IPS DF 6.9 (cell line): Measurements from ENCODE around the gene ENGASE.
"Not testable (repeated sequence)": the region's sequence is repeated elsewhere in the genome, so short reads cannot be mapped to it uniquely, and the experiment has no call there.

Source experiments
- DNase-seq: peaks from one replicate; pipeline ENCODE4 v3.0.0-alpha.2; 2013; ENCODE audit warnings: low read depth, low spot score
- H3K27ac ChIP-seq: one replicate; pipeline ENCODE4 v1.5.1; 2013; ENCODE audit warnings: low read length, control low read depth
- H3K27me3 ChIP-seq: 2 replicates; pipeline ENCODE4 v1.6.1; 2013; ENCODE audit warnings: mild to moderate bottlenecking, low read length; ENCODE audit not compliant: control insufficient read depth, insufficient read depth
- H3K36me3 ChIP-seq: 2 replicates; pipeline ENCODE4 v1.6.1; 2013; ENCODE audit warnings: low read length; ENCODE audit not compliant: control insufficient read depth, insufficient read depth
- H3K4me1 ChIP-seq: 2 replicates; pipeline ENCODE4 v1.6.1; 2013; ENCODE audit warnings: low read length; ENCODE audit not compliant: control insufficient read depth, insufficient read depth
- H3K4me3 ChIP-seq: 2 replicates; pipeline ENCODE4 v1.5.1; 2013; ENCODE audit warnings: mild to moderate bottlenecking, low read length
- H3K9me3 ChIP-seq: 2 replicates; pipeline ENCODE4 v1.6.1; 2013; ENCODE audit warnings: low read length, inconsistent platforms; ENCODE audit not compliant: control insufficient read depth, insufficient read depth
- WGBS: extraction: QIAGEN DNeasy Blood & Tissue Kit; methylation state at CpG from one replicate; pipeline ENCODE4 v1.1.7; 2013; ENCODE audit warnings: mixed read lengths, missing lambda C conversion rate; ENCODE audit not compliant: insufficient read length, insufficient coverage; 5-methylcytosine and 5-hydroxymethylcytosine counted together

Gene ENGASE, protein sequence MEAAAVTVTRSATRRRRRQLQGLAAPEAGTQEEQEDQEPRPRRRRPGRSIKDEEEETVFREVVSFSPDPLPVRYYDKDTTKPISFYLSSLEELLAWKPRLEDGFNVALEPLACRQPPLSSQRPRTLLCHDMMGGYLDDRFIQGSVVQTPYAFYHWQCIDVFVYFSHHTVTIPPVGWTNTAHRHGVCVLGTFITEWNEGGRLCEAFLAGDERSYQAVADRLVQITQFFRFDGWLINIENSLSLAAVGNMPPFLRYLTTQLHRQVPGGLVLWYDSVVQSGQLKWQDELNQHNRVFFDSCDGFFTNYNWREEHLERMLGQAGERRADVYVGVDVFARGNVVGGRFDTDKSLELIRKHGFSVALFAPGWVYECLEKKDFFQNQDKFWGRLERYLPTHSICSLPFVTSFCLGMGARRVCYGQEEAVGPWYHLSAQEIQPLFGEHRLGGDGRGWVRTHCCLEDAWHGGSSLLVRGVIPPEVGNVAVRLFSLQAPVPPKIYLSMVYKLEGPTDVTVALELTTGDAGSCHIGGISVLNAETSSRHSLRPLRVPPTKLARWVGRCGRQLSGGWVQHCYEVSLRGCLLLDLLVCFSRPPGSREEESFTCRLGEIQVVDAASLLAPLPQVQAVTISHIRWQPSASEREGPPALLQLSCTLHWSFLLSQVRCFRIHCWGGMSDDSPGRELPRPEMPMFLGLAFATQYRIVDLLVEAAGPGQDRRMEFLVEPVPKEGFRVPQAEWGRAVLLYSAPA

DNA sequence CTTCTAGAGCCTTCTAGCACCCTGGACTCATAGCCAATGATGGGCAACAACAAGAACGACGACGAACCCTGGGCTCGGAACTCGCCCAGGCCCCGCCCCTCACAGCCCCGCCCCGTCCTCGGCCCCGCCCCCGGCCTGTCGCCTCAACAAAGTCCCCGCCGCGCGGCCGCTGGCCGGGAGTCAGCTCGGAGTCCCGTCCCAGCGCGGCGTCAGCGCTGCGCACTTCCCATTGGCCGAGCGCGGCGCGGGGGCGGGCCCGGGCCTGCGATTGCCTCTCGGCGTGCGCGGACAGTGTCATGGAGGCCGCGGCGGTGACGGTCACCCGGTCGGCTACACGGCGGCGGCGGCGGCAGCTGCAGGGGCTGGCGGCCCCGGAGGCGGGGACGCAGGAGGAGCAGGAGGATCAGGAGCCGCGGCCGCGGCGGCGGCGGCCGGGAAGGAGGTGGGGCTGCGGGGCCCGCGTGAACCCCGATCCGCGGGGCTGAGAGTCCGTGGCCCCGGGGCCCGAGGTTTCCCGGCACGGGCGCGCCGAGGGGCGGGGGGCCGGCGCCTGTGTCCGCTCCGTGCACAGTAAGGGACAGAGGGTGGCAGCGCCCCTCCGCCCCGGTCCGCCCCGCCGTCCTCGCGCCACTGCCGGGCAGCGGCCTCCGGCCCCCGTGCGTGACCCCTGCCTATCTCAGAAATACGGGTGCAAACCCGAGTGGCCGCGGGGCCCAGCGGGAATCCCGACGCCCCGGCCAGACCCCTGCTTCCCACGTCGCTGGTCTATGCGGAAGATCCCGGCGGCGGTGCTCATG lies at the start of gene ENGASE:
ENGASE (plus strand) TSS at position 176 of the 797 bp plus-strand sequence; CDS start at position 297, 121 bp downstream.
- peak within 1 kb of the TSS; percentile 88 for H3K4me3 ChIP-seq
- WGBS, result no CpG with 5 or more reads among the region's 106 CpGs
- H3K36me3 ChIP-seq, result peaks cover under 1% of the 10 kb centered on the region
- no peaks in the 10 kb centered on the region for H3K9me3 ChIP-seq
- H3K4me1 ChIP-seq, result peaks cover 2% of the 10 kb centered on the region; the same call in 1 of the 2 replicates
- H3K27me3 ChIP-seq, result no peaks in the 10 kb centered on the region
- H3K27ac ChIP-seq, result no peak within 1 kb of the TSS
- DNase-seq, result peak; percentile 55

DNA sequence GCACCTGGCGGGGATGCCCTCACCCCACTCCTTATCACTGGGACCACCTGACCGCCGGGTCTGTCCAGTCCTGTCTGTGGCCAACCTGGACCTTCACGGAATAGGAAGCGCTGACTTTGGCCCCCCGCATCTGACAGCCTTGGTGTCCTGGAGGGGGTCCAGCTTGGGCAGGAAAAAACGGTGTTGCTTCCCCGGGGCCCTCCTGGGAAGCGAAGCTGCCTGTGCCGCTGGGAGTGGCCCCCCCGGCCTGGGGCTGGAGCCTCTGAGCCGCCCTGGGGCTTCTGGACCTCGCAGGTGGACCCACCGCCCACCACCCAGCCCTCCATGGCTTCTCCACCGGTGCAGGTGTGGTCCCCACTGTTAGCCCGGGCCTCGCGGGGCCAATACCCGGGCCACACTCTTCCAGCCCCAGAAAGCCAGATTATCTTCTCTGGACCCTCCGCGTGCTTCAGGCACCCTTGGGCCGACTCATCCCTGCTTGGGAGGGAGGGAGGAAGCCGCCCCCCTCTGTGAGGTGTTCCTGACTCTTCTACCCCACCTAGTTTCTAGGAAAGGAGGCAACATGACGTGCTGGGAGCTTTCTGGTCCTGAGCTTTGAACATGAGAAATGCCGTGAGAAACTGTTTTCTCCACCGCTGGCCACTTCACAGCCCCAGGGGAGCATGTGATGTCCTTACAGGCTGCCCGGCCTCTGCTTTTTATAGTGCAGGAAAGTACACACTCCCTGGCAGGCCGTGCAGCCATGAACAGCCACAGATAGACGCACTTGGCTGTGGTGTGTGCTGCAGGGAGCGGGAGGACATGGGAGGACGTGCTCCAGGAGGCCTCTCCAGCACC lies 49.5 kb upstream of the ENGASE start:
- no peak overlapping the region for H3K27ac ChIP-seq
- no peak for DNase-seq

DNA sequence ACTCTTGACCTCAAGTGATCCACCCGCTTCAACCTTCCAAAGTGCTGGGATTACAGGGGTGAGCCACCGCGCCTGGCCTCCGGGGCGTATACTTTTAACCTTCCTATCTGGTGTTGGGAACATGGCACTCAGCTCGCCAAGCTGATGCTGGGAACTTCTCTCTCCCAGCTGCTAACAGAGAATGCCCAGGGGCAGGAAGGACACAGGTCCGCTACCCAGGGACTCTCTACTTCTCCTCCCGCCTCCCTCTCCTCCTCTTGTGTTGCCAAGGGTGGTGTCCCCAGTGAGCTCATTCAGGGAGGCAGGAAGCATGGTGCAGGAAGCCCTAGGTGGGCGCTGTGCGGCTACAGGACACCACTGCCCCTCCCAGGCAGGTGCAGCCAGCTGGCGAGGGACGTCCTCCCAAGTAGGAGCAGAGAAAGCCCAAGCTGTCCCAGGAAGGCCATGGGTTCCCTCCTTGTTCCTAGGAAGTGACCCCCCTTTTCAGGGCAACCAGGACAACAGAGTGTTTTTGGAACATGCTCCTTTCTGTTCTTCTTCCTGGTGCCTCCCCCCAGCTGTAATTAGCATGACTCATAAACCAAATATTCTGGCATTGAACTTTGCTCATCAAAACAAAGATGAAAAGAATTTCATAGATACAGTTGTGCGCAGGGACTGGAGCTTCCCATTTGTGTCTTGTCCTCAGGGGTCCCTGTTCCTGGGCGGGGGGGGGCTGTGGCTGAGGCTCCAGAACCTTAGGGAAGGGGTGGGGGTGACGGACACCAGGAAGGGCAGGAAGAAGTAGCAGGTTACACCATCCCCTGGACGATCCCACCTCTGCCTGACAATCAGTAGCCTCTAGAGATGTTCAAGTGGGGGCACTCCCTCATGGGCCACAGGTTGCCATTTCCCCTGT lies 48.0 kb upstream of the ENGASE start:
- H3K27me3 ChIP-seq, result peaks cover 36% of the 10 kb centered on the region
- no peaks in the 10 kb centered on the region for H3K4me1 ChIP-seq
- H3K4me3 ChIP-seq, result no peak overlapping the region
- DNase-seq, result no peak
- no peaks in the 10 kb centered on the region for H3K36me3 ChIP-seq
- H3K27ac ChIP-seq, result no peak overlapping the region
- no peaks in the 10 kb centered on the region for H3K9me3 ChIP-seq
- WGBS, result no CpG with 5 or more reads among the region's 16 CpGs

More for the DNA sequence above, 49.5 kb upstream of the ENGASE start:
- Histone ChIP-seq H3K27me3 (peaks cover 38% of the 10 kb centered on the region), H3K4me1 (no peaks in the 10 kb centered on the region), H3K4me3 (no peak overlapping the region; the same call in 1 of the 2 replicates), H3K36me3 (no peaks in the 10 kb centered on the region), H3K9me3 (no peaks in the 10 kb centered on the region)
- WGBS, result no CpG with 5 or more reads among the region's 31 CpGs

DNA sequence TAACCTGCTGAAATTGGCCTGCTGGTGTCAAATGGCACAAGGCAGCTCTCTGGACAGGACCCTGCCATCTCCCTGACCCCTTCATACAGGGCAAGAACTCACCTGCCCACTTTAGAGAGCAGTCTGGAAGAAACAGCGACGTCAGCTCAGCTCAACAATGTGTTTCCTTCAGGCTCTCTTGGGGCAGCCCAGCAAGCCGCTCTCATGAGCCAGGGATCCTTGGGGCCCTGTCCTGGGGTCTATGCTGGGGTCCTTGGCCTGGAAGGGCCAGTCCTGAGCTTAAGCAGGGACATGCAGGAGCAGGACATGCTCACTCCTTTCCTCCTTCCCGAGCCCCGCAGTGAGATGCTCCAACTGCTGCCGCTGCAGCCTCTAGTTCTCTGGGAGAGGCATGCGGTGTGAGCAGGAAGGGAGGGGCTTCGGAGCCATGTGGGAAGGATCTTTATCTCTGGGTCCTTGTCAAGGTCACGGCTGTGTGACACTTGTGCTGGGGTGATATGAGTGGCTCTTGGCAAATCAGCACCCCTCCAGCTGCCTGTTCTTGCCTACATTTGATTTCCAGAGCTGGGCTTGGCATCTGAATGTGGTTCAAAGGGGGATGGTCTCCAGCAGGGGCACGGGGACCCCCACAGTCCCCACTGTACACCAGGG lies 47.2 kb upstream of the ENGASE start:
- Histone ChIP-seq H3K36me3 (no peaks in the 10 kb centered on the region), H3K4me3 (no peak overlapping the region), H3K4me1 (no peaks in the 10 kb centered on the region), H3K9me3 (no peaks in the 10 kb centered on the region), H3K27ac (no peak overlapping the region), H3K27me3 (peaks cover 33% of the 10 kb centered on the region)
- no CpG with 5 or more reads among the region's 10 CpGs for WGBS
- DNase-seq, result no peak

DNA sequence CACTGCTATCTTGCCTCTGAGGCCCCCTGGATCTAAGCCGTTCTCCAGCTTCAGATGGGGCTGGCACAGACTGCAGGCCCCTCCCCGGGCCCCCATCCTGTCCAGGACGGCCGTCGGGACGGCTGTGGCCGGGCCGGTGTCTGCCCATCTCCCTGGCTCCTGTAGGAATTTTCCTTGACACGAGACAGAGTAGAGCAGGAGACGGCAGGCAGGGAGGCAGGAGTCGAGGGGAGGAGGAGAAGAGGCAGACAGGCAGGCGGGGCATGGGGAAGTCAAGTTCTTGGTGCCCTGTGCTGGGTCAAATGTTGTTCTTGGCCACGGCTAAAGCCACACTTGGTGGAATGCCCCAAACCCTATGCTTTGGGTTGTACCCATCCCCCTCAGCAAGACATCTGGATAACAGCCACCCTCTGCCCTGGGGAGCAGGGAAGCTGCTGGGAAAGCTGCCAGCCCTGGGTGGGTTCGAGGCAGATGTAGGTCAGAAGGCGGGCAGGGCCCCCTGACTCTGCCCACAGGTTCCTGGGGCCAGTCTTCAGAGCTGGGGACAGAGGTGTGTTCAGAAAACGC lies 46.6 kb upstream of the ENGASE start:
- no peaks in the 10 kb centered on the region for H3K4me1 ChIP-seq
- no peaks in the 10 kb centered on the region for H3K9me3 ChIP-seq
- no CpG with 5 or more reads among the region's 16 CpGs for WGBS
- H3K27me3 ChIP-seq, result peaks cover 27% of the 10 kb centered on the region
- H3K27ac ChIP-seq, result no peak overlapping the region
- no peaks in the 10 kb centered on the region for H3K36me3 ChIP-seq
- DNase-seq, result no peak
- no peak overlapping the region for H3K4me3 ChIP-seq

DNA sequence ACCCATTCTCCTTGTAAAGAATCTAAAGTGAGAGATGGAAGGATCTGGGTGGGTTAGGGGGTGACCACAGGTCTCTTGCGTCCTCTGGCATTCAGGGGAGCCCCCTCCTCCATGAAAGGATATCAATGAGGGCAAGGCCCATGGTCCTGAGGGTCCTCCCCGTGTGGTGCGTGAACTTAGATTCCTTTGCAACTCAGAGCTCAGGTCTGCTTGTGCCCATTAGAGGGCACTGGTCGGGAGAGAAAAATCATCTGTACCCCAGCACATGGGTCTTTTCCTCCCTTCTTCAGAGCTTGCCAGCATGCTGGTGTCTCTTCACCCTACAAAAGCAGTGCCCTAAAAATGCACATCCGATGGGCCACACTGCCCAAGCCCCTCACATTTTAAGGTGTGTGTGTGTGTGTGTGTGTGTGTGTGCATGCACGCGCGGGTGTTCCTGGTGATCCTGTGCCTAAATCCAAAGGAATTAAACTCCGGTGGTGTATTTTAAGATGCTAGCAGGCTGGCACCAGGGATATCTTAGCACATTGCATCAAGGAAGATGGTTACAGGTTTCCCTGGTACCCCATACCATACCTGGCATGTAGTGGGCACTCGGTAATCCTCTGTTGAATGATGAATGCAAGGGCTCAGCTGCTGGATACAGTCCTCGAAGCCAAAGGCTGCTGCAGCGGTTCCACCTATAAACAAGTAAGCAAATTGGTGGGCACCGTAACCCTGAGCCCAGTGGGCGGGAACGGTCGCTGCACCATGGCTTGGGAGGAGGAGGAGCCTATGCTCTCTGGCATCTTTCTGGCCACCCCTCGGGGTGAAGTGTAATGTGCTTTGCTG lies 45.9 kb upstream of the ENGASE start:
- peaks cover 20% of the 10 kb centered on the region; the same call in 1 of the 2 replicates for H3K27me3 ChIP-seq
- no CpG with 5 or more reads among the region's 17 CpGs for WGBS
- no peaks in the 10 kb centered on the region for H3K4me1 ChIP-seq
- H3K4me3 ChIP-seq, result no peak overlapping the region
- no peak for DNase-seq
- H3K9me3 ChIP-seq, result no peaks in the 10 kb centered on the region
- H3K27ac ChIP-seq, result no peak overlapping the region
- H3K36me3 ChIP-seq, result no peaks in the 10 kb centered on the region

DNA sequence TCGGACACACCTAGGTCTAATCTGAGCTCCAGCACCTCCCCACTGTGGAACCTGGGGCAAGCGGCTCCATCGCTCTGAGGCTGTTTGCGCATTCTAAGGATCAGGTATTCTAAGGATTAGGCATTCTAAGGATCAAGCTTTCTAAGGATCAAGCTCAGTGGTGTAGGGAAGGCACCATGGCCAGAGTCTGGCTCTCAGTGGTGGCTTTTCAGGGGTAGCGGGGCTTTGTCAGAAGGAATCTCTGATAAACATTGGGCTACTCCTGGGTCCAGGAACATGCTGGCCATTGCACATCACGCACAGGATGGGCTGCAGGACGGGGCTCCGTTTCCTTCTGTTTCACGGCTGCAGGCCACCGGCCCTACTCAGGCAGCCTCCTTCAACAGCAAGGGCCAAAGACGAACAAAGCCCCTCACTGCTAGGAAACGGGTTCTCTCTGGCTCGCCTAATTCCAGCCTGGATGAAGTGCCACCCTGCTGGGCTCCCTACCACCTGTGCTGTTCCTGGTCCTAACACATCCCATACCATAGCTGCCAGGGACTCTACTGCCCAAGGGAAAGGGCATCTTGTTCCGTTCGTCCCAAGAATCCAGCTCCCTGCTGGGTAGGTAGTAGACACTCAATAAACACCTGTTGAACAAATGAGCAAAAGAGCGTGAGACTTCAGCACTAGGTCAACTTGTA lies 45.2 kb upstream of the ENGASE start:
- Histone ChIP-seq H3K27ac (no peak overlapping the region), H3K4me1 (no peaks in the 10 kb centered on the region), H3K9me3 (no peaks in the 10 kb centered on the region), H3K36me3 (no peaks in the 10 kb centered on the region), H3K27me3 (peaks cover 16% of the 10 kb centered on the region; the same call in 1 of the 2 replicates), H3K4me3 (no peak overlapping the region)
- no peak for DNase-seq
- no CpG with 5 or more reads among the region's 16 CpGs for WGBS

DNA sequence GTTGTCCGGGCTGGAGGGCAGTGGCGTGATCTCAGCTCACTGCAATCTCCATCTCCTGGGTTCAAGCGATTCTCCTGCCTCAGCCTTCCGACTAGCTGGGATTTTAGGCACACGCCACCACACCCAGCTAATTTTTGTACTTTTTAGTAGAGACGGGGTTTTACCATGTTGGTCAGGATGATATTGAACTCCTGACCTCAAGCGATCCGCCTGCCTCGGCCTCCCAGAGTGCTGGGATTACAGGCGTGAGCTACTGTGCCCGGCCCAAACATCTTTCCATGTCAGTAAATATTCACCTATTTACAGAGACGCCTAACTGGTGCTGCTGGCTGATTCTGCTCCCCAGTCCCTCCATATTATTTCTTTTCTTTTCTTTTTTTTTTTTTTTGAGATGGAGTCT lies 44.0 kb upstream of the ENGASE start:
- WGBS, result no CpG with 5 or more reads among the region's 12 CpGs

More for the DNA sequence above, 44.0 kb upstream of the ENGASE start:
- H3K4me1 ChIP-seq, H3K9me3 ChIP-seq, H3K27me3 ChIP-seq, H3K36me3 ChIP-seq, DNase-seq, H3K27ac ChIP-seq, H3K4me3 ChIP-seq: not testable (repeated sequence)
